Measurements from ENCODE around the gene TDRD9.

Gene TDRD9

DNA sequence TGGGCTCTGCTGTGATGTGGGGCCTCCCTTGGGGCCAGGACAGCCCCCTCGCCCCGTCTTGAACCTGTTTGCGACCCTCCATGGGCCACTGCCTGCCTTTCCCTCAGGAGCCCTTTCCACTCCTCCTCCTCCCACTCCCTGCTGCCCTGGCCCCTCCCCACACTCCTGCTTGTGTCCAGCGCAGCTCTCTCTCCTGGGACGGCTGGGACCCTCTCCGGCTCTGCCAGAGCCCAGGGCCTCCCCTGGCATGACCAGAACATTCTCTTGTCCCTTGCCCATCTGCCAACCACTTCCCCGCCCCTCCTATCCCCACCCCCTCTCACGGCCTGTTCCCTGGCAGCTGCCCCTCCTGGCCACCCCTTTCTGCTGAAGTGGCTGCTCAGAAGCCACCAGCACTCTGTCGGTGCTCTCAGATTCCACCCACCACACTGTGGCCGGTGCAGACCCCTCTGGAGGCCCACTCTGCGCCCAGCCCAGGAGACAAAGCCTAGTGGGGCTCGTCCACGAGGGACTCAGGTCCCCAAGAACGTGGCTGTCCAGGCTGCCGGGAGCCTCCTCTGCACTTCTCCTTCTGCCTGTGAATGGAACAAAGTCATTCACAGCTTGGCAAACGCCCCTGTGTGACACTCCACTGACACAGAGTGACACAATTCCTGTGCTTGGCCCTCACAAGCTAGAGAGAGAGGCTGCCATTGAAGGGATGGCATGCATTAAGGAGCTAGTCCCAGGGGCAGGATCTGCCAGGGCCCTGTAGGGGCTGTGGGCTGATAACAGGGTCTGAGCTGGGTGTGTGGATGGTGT, 158.6 kb downstream of the TDRD9 start:
- Histone ChIP-seq H3K27me3 (ENCODE audit: insufficient read depth, low read length, poor library complexity) (no peaks in the 10 kb centered on the region), H3K79me1 (ENCODE audit: low read length) (no peaks in the 10 kb centered on the region), H3K18ac (ENCODE audit: low read length) (no peak overlapping the region), H2BK120ac (ENCODE audit: low read depth, low read length) (no peak overlapping the region), H4K8ac (ENCODE audit: low read depth, low read length) (no peak overlapping the region), H3K36me3 (ENCODE audit: control insufficient read depth, insufficient read depth, low read length) (no peaks in the 10 kb centered on the region), H2BK15ac (replicated peaks; ENCODE audit: low read depth) (no peak overlapping the region), H3K4me1 (ENCODE audit: control insufficient read depth, low read depth, low read length) (no peaks in the 10 kb centered on the region), H3K79me2 (ENCODE audit: control insufficient read depth, insufficient read depth, low read length) (no peaks in the 10 kb centered on the region), H3K27ac (ENCODE audit: low read depth, low read length) (no peak overlapping the region), H3K4ac (ENCODE audit: low read depth, low read length) (no peak overlapping the region), H3K56ac (ENCODE audit: low read length) (no peak overlapping the region), H3K4me3 (ENCODE audit: low read length) (no peak overlapping the region), H3K23ac (ENCODE audit: low read length) (no peak overlapping the region), H3K9ac (ENCODE audit: low read length) (no peak overlapping the region), H4K5ac (ENCODE audit: low read length) (no peak overlapping the region), H3K4me2 (ENCODE audit: low read length) (no peak overlapping the region), H2BK5ac (ENCODE audit: low read length) (no peak overlapping the region), H2AK5ac (ENCODE audit: low read length) (no peak overlapping the region)
- WGBS (ENCODE audit: extremely low coverage, insufficient coverage, low lambda C conversion rate) = no CpG with 5 or more reads among the region's 16 CpGs
- no peak for DNase-seq

DNA sequence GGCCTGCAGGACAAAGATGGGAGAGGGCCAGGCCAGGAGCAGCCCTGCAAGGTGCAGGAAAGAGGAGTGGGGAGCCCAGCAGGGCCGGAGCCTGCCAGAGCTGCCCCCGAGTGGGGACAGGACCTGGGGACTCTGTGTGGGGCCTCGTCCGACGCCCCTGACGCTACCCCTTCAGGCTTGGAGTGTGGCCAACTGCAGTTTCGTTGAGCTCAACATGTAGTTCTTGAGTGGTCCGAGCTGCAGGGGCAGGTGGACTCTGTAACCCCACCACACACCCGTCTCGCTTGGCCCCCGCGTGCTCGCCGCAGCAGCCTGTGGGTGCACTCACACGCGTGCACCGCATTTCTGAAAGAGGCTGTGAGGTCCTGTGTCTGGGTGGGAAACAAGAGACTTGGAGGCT, 159.2 kb downstream of the TDRD9 start:
- H3K4ac ChIP-seq (ENCODE audit: low read depth, low read length) = no peak overlapping the region
- H4K8ac ChIP-seq (ENCODE audit: low read depth, low read length) = no peak overlapping the region
- H2BK5ac ChIP-seq (ENCODE audit: low read length) = no peak overlapping the region
- no CpG with 5 or more reads among the region's 17 CpGs for WGBS (ENCODE audit: extremely low coverage, insufficient coverage, low lambda C conversion rate)
- H3K18ac ChIP-seq (ENCODE audit: low read length) = no peak overlapping the region
- H3K9ac ChIP-seq (ENCODE audit: low read length) = no peak overlapping the region
- no peak overlapping the region for H3K56ac ChIP-seq (ENCODE audit: low read length)
- no peak overlapping the region for H3K4me3 ChIP-seq (ENCODE audit: low read length)
- no peaks in the 10 kb centered on the region for H3K79me2 ChIP-seq (ENCODE audit: control insufficient read depth, insufficient read depth, low read length)
- no peak overlapping the region for H2AK5ac ChIP-seq (ENCODE audit: low read length)
- H2BK120ac ChIP-seq (ENCODE audit: low read depth, low read length) = no peak overlapping the region
- H3K27ac ChIP-seq (ENCODE audit: low read depth, low read length) = no peak overlapping the region
- H3K4me1 ChIP-seq (ENCODE audit: control insufficient read depth, low read depth, low read length) = no peaks in the 10 kb centered on the region
- H3K79me1 ChIP-seq (ENCODE audit: low read length) = no peaks in the 10 kb centered on the region
- no peak overlapping the region for H4K5ac ChIP-seq (ENCODE audit: low read length)
- H3K4me2 ChIP-seq (ENCODE audit: low read length) = no peak overlapping the region
- no peaks in the 10 kb centered on the region for H3K27me3 ChIP-seq (ENCODE audit: insufficient read depth, low read length, poor library complexity)
- no peak for DNase-seq
- H3K36me3 ChIP-seq (ENCODE audit: control insufficient read depth, insufficient read depth, low read length) = no peaks in the 10 kb centered on the region
- no peak overlapping the region for H3K23ac ChIP-seq (ENCODE audit: low read length)
- H2BK15ac ChIP-seq (replicated peaks; ENCODE audit: low read depth) = no peak overlapping the region

DNA sequence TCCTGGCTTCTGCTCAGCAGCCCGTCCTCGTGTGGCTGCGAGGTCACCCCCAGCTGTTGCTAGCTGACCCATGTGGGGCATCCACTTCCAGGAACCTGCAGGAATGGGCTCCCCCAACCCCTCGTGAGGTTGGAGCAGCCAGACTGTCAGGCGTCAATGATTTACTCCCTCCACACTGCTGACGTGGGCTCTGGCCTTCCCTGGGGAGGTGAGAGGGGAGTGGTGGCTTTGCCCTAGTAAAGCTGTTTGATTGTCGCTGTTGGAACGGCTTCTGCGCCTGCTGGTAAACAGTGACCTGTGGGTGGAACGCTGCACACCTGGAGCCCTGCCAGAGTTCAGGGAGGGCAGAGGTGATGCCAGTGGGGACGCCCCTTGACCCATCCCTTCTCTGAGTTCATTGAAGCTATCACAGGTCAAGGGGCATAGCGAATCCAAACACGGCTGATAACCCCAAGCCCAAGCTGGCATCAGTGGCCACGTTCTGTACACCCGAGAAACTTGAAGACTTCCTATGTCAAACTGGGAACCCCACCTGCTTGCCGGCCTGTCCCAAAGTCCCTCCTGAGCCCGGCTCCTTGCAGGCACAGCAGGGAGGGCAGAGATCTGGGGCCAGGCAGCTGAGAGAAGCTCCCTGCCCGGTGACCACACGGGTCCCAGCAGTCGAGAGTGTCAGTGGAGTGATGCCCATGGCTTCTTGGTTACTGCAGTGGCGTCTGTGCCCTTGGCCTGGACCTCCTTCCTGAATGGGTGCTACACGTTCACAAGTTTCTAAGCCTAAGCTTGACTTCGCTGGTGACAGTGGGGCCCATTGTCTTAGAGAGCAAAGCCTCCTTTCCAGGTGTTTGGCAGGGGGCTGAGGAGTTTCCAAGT, 160.0 kb downstream of the TDRD9 start:
- no peak overlapping the region for H4K8ac ChIP-seq (ENCODE audit: low read depth, low read length)
- H3K36me3 ChIP-seq (ENCODE audit: control insufficient read depth, insufficient read depth, low read length) = no peaks in the 10 kb centered on the region
- no peaks in the 10 kb centered on the region for H3K79me2 ChIP-seq (ENCODE audit: control insufficient read depth, insufficient read depth, low read length)
- no peak overlapping the region for H3K4me3 ChIP-seq (ENCODE audit: low read length)
- H3K27me3 ChIP-seq (ENCODE audit: insufficient read depth, low read length, poor library complexity) = no peaks in the 10 kb centered on the region
- H3K23ac ChIP-seq (ENCODE audit: low read length) = no peak overlapping the region
- H3K18ac ChIP-seq (ENCODE audit: low read length) = no peak overlapping the region
- H3K56ac ChIP-seq (ENCODE audit: low read length) = no peak overlapping the region
- DNase-seq = no peak
- no CpG with 5 or more reads among the region's 23 CpGs for WGBS (ENCODE audit: extremely low coverage, insufficient coverage, low lambda C conversion rate)
- no peak overlapping the region for H2BK120ac ChIP-seq (ENCODE audit: low read depth, low read length)
- no peak overlapping the region for H2BK5ac ChIP-seq (ENCODE audit: low read length)
- H2BK15ac ChIP-seq (replicated peaks; ENCODE audit: low read depth) = no peak overlapping the region
- H3K79me1 ChIP-seq (ENCODE audit: low read length) = no peaks in the 10 kb centered on the region
- no peak overlapping the region for H2AK5ac ChIP-seq (ENCODE audit: low read length)
- H3K4me1 ChIP-seq (ENCODE audit: control insufficient read depth, low read depth, low read length) = no peaks in the 10 kb centered on the region
- H3K27ac ChIP-seq (ENCODE audit: low read depth, low read length) = no peak overlapping the region
- no peak overlapping the region for H4K5ac ChIP-seq (ENCODE audit: low read length)
- H3K4ac ChIP-seq (ENCODE audit: low read depth, low read length) = no peak overlapping the region
- no peak overlapping the region for H3K4me2 ChIP-seq (ENCODE audit: low read length)
- no peak overlapping the region for H3K9ac ChIP-seq (ENCODE audit: low read length)

DNA sequence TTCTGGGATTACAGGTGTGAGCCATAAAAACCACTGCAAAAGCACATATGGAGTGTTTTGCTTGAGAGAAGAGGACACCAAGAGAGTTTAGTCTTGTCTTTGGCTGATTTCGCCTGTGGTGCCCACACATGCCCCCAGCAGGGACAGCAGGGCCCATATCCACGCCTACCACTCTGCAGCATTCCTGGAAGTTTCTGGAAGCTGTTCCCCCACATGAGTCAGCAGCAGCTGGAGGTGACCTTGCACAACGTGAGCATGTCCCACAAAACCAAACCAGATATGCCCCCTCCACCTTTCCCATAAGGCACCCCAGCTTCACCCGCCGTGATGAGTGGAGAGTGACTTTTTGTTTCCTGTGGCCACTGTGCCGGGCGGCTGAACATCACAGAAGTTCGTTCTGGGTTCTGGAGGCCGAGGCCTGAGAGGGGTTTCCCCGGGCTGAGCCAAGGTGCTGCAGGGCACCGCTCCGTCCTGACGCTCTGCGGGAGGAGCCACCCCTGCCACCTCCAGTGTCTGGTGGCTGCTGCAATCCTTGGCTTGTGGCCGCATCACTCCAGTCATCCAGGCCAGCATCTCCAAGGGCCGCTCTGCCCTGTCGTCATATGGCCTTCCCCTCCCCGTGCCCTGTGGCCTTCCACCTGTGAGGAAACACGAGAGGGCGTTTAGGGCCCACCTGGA, 162.0 kb downstream of the TDRD9 start:
- Histone ChIP-seq H3K79me2 (ENCODE audit: control insufficient read depth, insufficient read depth, low read length) (no peaks in the 10 kb centered on the region), H4K5ac (ENCODE audit: low read length) (no peak overlapping the region), H3K27ac (ENCODE audit: low read depth, low read length) (no peak overlapping the region), H2BK120ac (ENCODE audit: low read depth, low read length) (no peak overlapping the region), H3K4ac (ENCODE audit: low read depth, low read length) (no peak overlapping the region), H3K4me1 (ENCODE audit: control insufficient read depth, low read depth, low read length) (no peaks in the 10 kb centered on the region), H3K4me2 (ENCODE audit: low read length) (no peak overlapping the region), H2BK5ac (ENCODE audit: low read length) (no peak overlapping the region), H3K18ac (ENCODE audit: low read length) (no peak overlapping the region), H2AK5ac (ENCODE audit: low read length) (no peak overlapping the region), H3K9ac (ENCODE audit: low read length) (no peak overlapping the region), H3K56ac (ENCODE audit: low read length) (no peak overlapping the region), H2BK15ac (replicated peaks; ENCODE audit: low read depth) (no peak overlapping the region), H3K23ac (ENCODE audit: low read length) (no peak overlapping the region), H3K27me3 (ENCODE audit: insufficient read depth, low read length, poor library complexity) (no peaks in the 10 kb centered on the region), H3K4me3 (ENCODE audit: low read length) (no peak overlapping the region), H4K8ac (ENCODE audit: low read depth, low read length) (no peak overlapping the region), H3K79me1 (ENCODE audit: low read length) (no peaks in the 10 kb centered on the region), H3K36me3 (ENCODE audit: control insufficient read depth, insufficient read depth, low read length) (no peaks in the 10 kb centered on the region)
- no peak for DNase-seq
- WGBS (ENCODE audit: extremely low coverage, insufficient coverage, low lambda C conversion rate) = no CpG with 5 or more reads among the region's 20 CpGs

DNA sequence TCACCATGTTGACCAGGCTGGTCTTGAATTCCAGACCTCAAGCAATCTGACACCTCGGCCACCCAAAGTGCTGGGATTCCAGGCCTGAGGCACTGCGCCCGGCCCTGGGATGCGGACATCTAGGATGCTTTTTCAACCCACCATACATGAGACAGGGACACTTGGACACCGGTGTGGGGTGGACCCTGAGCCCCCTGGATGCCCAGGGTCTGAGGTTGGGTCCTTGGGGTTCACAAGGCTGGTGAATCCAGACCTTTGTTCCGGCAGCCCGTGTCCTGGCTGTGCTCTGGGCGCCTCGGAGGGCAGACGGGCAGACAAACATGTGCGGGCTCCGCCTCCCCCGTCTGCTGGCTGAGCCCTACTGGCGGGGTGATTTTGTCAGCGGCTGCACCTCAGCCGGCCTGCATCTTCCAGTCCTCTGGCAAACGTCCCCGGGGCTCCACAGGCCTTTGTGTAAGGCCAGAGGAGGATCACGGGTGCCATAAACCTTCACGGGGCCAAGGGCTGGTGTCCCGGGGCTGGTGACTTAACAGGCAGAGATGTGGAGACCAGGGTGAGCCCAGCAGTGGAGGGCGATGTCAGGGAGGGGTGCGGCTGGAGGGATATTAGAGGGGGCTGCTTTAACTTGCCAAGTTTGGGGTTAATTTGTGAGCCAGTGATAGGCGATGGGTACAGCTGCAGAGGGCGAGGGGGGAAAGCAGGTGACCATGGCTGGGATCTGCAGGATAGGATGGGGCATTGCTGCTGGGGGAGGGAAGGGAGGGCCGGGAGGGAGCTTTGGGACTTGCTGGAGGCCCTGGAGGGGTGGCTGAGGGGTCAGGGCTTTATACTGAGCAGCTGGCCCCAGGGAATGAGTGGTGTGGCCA, 163.0 kb downstream of the TDRD9 start:
- Histone ChIP-seq H4K8ac (ENCODE audit: low read depth, low read length) (no peak overlapping the region), H3K4me2 (ENCODE audit: low read length) (no peak overlapping the region), H3K4me3 (ENCODE audit: low read length) (no peak overlapping the region), H2BK120ac (ENCODE audit: low read depth, low read length) (no peak overlapping the region), H3K27me3 (ENCODE audit: insufficient read depth, low read length, poor library complexity) (no peaks in the 10 kb centered on the region), H2BK15ac (replicated peaks; ENCODE audit: low read depth) (no peak overlapping the region), H3K27ac (ENCODE audit: low read depth, low read length) (no peak overlapping the region), H4K5ac (ENCODE audit: low read length) (no peak overlapping the region), H3K9ac (ENCODE audit: low read length) (no peak overlapping the region), H2BK5ac (ENCODE audit: low read length) (no peak overlapping the region), H3K79me1 (ENCODE audit: low read length) (no peaks in the 10 kb centered on the region), H3K23ac (ENCODE audit: low read length) (no peak overlapping the region), H2AK5ac (ENCODE audit: low read length) (no peak overlapping the region), H3K4ac (ENCODE audit: low read depth, low read length) (no peak overlapping the region), H3K36me3 (ENCODE audit: control insufficient read depth, insufficient read depth, low read length) (no peaks in the 10 kb centered on the region), H3K56ac (ENCODE audit: low read length) (no peak overlapping the region), H3K79me2 (ENCODE audit: control insufficient read depth, insufficient read depth, low read length) (no peaks in the 10 kb centered on the region), H3K4me1 (ENCODE audit: control insufficient read depth, low read depth, low read length) (no peaks in the 10 kb centered on the region), H3K18ac (ENCODE audit: low read length) (no peak overlapping the region)
- DNase-seq = no peak
- WGBS (ENCODE audit: extremely low coverage, insufficient coverage, low lambda C conversion rate) = no CpG with 5 or more reads among the region's 26 CpGs
